Measurements from ENCODE around the gene MPG.

MPG gene

DNA sequence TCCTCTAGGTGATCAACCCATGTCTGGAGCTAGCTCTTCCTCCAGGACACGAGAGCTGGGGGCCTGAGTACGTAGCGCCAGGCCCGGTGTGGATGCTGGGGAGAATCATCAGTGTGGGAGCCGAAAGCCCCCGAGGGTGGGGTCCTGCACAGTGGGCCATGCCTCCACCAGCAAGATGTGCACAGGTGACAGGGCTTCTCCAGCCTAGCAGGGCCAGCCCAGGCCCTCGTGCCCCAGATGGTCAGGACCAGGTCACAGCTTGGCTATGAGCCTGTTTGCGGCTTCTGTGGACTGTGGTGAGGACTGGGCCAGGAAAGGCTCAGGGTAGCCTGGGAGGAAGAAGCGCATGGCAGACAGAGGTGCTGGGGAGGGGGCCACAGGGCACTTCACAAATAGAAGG is 7.8 kb downstream of the MPG start:
- DNase-seq (ENCODE audit: extremely low read depth, low read depth) = no peak
- H3K4me3 ChIP-seq (replicated peaks; ENCODE audit: low read depth, low read length) = no peak overlapping the region
- TF ChIP-seq, protein P1, sequence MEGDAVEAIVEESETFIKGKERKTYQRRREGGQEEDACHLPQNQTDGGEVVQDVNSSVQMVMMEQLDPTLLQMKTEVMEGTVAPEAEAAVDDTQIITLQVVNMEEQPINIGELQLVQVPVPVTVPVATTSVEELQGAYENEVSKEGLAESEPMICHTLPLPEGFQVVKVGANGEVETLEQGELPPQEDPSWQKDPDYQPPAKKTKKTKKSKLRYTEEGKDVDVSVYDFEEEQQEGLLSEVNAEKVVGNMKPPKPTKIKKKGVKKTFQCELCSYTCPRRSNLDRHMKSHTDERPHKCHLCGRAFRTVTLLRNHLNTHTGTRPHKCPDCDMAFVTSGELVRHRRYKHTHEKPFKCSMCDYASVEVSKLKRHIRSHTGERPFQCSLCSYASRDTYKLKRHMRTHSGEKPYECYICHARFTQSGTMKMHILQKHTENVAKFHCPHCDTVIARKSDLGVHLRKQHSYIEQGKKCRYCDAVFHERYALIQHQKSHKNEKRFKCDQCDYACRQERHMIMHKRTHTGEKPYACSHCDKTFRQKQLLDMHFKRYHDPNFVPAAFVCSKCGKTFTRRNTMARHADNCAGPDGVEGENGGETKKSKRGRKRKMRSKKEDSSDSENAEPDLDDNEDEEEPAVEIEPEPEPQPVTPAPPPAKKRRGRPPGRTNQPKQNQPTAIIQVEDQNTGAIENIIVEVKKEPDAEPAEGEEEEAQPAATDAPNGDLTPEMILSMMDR (IDR thresholded peaks at IDR 0.05; ENCODE audit: low read depth, low read length, missing control alignments) = no peak

DNA sequence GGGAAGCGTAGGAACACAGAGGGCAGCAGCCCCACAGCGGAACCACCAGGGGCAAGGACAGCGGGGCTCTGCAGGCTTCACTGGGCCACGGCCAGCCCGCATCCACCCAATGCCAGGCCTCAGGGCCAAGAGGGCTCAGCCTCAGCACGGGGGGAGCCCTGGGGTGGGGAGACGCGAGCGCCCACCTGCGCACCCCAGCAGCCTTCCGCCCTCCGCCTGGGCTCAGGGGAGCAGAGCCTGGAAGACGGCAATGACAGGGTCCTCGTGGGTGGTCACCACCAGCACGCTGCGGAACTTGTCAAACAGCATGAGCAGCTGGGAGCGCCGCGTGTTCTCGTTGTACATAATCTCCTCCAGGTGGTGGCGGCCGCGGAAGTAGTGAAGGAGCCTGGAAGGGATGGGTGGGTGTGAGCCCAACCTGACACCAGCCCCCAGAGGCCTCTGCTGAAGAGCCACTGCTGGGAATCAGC is 8.5 kb downstream of the MPG start:
- TF ChIP-seq, protein P1 (IDR thresholded peaks at IDR 0.05; ENCODE audit: low read depth, low read length, missing control alignments) = no peak
- DNase-seq (ENCODE audit: extremely low read depth, low read depth) = no peak
- H3K4me3 ChIP-seq (replicated peaks; ENCODE audit: low read depth, low read length) = no peak overlapping the region

DNA sequence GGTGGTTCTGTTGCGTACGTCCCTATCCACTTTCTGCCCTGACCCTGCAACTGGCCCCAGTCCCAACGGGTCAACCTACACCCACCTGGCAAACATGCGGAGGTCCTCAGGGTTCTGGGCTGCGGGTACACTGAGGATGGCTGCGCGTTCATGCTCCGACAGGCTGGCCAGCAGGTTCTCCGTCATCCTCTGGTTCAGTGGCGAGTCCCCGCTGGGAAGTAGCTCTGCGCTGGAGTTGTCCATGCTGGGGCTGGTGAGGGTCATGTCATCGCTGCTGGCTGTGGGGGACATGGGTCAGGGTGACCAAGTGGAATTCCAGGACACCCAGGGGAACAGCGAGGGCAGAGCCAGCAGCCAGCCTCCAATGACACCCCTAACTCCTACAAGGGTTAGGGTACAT is 10.6 kb downstream of the MPG start:
- DNase-seq (ENCODE audit: extremely low read depth, low read depth) = no peak
- no peak overlapping the region for H3K4me3 ChIP-seq (replicated peaks; ENCODE audit: low read depth, low read length)
- TF ChIP-seq, protein P1 (IDR thresholded peaks at IDR 0.05; ENCODE audit: low read depth, low read length, missing control alignments) = no peak

GRCh38 chr16:89391-90302 is 11.6 kb downstream of the MPG start:
- TF ChIP-seq, protein P1 (IDR thresholded peaks at IDR 0.05; ENCODE audit: low read depth, low read length, missing control alignments) = no peak
- no peak for DNase-seq (ENCODE audit: extremely low read depth, low read depth)
- H3K4me3 ChIP-seq (replicated peaks; ENCODE audit: low read depth, low read length) = no peak overlapping the region

DNA sequence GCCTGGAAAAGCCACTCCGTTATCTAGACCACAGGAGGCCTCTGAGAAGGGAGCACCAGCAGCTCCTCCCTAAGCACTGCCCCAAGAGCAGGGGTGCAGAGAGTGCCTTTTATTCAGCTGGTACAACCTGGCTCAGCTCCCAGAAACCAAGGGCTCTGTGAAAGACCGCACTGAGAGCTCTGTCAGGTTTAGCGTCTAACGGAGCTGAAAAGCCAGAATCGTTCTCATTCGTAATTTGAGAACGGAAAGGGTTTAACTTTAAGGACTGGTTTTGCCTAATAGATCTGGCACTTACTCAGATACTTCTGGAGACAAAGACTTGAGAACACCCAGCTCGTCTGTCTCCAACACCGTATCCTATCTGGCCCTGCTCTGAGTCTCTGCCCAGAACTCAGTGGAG is 13.5 kb downstream of the MPG start:
- H3K4me3 ChIP-seq (replicated peaks; ENCODE audit: low read depth, low read length) = no peak overlapping the region
- TF ChIP-seq, protein P1 (IDR thresholded peaks at IDR 0.05; ENCODE audit: low read depth, low read length, missing control alignments) = no peak
- DNase-seq (ENCODE audit: extremely low read depth, low read depth) = no peak

DNA sequence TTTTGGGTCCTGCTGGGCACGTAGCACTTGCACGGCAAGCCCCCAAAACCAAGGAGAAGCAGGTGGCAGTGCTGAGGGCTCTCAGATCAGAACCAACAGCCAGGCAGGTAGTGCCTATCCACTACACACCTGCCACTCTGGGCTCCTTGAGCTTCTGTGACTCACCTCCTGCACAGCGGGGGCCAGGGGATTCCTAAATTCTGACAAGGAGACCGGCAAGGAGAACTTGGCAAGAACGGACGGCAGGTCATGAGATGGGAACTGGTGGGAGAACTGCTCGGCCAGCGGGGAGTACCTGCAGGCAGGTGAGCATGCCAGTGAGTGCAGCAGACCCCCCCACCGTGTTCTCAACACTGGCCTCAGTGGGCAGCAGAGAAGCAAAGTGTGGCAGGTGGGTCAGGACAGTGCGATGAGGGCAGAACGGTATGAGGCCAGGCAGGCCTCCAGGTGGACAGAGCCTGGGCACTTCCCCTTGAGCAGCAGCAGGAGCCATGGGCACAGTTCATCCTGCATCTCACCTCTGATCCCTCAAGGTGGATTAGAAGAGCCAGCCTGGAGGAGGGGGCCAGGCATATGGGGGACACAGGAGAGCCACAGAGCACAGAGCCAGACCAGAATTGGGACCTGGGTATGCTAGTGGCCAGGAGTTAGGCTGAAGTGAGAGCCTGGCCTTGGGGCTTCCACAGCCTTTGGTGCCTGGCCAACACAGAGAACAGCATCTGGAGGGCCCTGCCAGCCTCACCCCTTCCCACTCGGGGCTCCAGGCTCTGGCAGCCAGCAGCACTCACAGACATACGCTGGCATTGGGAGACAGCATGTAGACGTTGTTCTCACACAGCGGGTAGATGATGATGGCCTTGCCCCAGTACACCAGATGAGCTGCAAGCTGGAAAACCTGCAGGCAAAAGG is 14.7 kb downstream of the MPG start:
- TF ChIP-seq, protein P1 (IDR thresholded peaks at IDR 0.05; ENCODE audit: low read depth, low read length, missing control alignments) = no peak
- no peak overlapping the region for H3K4me3 ChIP-seq (replicated peaks; ENCODE audit: low read depth, low read length)
- DNase-seq (ENCODE audit: extremely low read depth, low read depth) = no peak

Data from HFF-Myc (cell line).